LNCaP clone FGC (cell line): Measurements from ENCODE around the gene FOXN3.

ENCODE experiments used
- DNase-seq: peaks from one replicate; pipeline ENCODE4 v3.0.0-alpha.2; 2011; ENCODE audit warnings: low read depth
- H3K4me3 ChIP-seq: 2 replicates; pipeline ENCODE4 v1.5.1; 2011; ENCODE audit warnings: mild to moderate bottlenecking, low read depth, low read length, control low read depth
- CTCF ChIP-seq: IDR thresholded peaks from 2 replicates; pipeline ENCODE4 v1.5.1; 2012; ENCODE audit warnings: mild to moderate bottlenecking; ENCODE audit not compliant: control insufficient read depth, insufficient read depth; ENCODE audit errors: extremely low read depth

The FOXN3 gene

GRCh38 chr14:89366864-89367778 is 49.9 kb downstream of the FOXN3 start:
- DNase-seq, result no peak
- no peak overlapping the region for H3K4me3 ChIP-seq
- no peak for TF ChIP-seq CTCF

GRCh38 chr14:89365061-89365801 is 51.8 kb downstream of the FOXN3 start:
- no peak overlapping the region for H3K4me3 ChIP-seq
- no peak for TF ChIP-seq CTCF
- DNase-seq, result no peak

- H3K4me3 ChIP-seq, result no peak overlapping the region
- no peak for DNase-seq
- no peak for TF ChIP-seq CTCF
Measured at GRCh38 chr14:89364316-89364715, 52.7 kb downstream of the FOXN3 start.

- no peak overlapping the region for H3K4me3 ChIP-seq
- DNase-seq, result no peak
- TF ChIP-seq CTCF, result no peak
Measured at GRCh38 chr14:89360277-89360676, 56.8 kb downstream of the FOXN3 start.

- no peak overlapping the region for H3K4me3 ChIP-seq
- no peak for TF ChIP-seq CTCF
- no peak for DNase-seq
Measured at GRCh38 chr14:89359477-89360222, 57.4 kb downstream of the FOXN3 start.

- TF ChIP-seq CTCF, result no peak
- H3K4me3 ChIP-seq, result no peak overlapping the region
- DNase-seq, result no peak
Measured at GRCh38 chr14:89357655-89358297, 59.3 kb downstream of the FOXN3 start.
